ENCODE measurements around the gene RBMXL2. TPM values are rescaled to one million over a fixed set of nuclear protein-coding genes. Genes with fewer than 3 reads are reported as not detected.
A peak's percentile ranks its signal among the peaks of the same experiment; 100 is the strongest.

Gene RBMXL2
- not detected in 2 replicates for total RNA-seq

DNA sequence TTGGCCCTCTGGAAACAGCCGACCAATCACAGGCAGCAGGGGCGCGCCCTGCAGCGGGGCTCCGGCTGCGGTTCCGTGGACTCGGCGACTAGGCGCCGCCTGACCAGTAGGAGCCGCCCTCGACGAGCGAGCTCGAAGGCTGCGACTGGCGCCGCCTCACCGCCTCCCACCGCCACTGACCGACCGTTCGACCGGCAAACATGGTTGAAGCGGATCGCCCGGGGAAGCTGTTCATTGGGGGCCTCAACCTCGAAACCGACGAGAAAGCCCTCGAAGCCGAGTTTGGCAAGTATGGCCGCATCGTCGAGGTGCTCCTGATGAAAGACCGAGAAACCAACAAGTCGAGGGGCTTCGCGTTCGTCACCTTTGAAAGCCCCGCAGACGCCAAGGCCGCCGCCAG lies at the start of gene RBMXL2:
RBMXL2 (plus strand) TSS at position 78 of the 400 bp plus-strand sequence; CDS start at position 201, 123 bp downstream.
- DNase-seq (ENCODE audit: low read depth in 2 of 2), result no peak

DNA sequence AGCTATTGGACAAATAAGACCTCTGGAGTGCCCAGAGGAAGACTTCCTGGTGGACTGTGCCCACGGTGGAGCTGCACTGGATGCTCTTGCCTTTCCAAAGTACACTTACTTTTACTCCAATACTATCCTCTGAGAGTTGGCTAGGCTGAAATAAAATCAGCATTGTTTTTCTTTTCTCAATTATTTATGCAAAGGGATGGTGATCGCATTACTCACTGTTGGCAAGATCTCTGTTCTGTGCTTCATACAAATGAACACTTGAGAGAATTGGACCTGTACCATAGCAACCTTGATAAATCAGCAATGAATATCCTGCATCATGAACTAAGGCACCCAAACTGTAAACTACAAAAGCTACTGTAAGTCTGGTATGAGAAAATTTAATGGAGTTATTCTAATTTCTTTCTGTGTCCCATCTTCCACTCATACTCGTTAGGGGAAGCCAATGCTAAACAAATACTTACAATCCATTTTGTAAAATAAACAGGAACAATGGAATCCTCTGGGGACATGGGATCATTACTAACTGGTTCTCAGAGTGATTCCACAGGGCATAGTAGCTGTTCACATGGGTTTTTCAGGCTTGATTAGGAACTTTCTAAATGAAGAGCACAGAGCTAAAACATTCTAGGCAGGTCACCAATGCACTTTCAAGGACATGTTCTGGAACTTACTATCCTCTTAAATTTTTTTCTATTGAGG lies 42.2 kb upstream of the RBMXL2 start:
- DNase-seq (ENCODE audit: low read depth in 2 of 2), result no peak

- DNase-seq (ENCODE audit: low read depth in 2 of 2), result no peak
Observed at GRCh38 chr11:7050191-7050590, 38.6 kb upstream of the RBMXL2 start.

DNA sequence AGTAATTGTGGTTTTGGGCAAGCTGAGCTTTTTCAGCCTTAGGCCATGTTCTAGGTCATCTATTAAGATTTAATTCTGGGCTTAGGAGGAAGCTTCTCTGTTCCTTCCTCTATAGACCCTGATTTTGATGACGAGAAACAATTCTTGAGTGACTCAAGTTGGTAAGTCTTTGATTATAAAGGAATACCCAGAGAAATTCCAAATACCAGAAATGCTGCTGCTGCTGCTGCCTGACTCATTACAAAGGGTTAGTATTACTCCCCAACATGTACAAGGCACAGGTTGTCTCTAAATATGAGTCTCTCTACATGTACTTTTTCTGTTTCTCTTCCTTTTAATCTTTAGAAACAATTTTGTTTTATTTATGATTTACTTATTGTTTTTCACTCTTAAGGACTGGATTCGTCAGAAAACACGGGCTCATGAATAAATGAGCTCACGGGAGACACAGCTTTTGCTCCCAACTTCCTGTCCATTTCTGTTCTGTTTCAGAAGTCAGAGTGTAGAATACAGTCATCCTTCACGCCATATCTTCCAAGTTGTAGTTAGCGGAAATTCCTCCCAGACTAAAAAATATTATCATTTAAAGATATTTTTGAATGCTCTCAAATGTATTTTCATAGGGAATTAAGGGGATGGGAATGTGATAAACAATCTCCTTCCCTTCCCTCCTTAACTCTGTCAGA lies 31.8 kb upstream of the RBMXL2 start:
- DNase-seq (ENCODE audit: low read depth in 2 of 2), result no peak

- peak in 1 of 2 donors; percentile 15 for DNase-seq (ENCODE audit: low read depth in 2 of 2)
Observed at GRCh38 chr11:7057641-7058040, 31.2 kb upstream of the RBMXL2 start.

DNA sequence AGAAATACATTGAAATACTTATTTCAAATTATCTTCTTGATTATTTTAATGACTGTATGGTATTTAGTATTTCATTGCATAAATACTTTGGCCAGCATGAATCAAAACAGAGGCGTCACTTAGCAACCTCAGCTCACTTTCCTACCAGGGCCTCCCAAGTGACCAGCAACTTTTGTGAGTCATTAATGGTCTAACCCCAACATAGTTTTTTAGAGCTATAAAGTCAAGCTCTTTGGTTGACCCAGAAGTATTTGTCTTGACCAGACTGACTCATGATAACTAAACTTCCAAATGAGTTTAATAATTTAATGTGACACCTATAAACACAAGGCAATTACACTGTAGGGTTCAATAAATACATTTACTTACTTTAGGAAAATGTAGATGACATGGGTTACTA lies 27.9 kb upstream of the RBMXL2 start:
- peak in 1 of 2 donors; percentile 11 for DNase-seq (ENCODE audit: low read depth in 2 of 2)

DNA sequence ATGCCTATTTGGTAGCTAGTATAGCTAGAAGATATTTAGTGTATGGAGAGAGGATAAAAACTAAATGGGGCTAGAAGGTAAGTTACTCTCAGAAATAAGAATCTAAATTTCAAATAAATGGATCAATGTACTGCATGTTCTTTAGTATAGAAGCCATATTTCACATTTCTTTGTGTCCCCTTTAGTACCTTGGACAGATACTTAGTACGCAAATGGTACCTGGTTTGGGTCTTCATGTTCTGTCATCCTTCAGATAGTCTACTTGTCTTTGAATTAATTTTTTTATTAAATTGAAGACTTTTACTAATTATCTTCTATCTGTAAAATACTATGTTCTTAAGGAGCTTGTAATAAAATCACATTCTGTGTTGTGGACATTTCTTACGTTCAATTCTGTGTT lies 26.3 kb upstream of the RBMXL2 start:
- DNase-seq (ENCODE audit: low read depth in 2 of 2), result no peak

GRCh38 chr11:7072401-7073028 lies 16.3 kb upstream of the RBMXL2 start:
- no peak for DNase-seq (ENCODE audit: low read depth in 2 of 2)

DNA sequence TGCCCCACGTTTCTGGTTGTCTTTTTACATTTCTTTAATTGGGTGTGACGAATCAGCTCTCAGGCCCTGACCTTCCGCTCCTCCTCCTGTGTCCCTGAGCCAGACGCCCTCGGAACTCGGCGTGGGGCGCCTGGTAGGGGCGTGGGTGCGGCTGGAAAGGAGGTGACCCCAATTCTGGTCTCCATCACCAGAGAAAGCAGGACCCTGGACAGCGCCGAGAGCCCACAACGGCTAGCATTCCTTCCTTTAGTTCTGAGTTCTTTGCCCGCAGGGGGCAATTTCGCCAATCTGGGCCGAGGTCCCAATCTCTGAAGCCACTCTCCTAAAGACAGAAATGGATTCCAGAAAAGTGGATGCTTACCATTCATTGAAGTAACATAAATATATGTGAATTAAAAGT lies 11.7 kb upstream of the RBMXL2 start:
- DNase-seq (ENCODE audit: low read depth in 2 of 2), result no peak

DNA sequence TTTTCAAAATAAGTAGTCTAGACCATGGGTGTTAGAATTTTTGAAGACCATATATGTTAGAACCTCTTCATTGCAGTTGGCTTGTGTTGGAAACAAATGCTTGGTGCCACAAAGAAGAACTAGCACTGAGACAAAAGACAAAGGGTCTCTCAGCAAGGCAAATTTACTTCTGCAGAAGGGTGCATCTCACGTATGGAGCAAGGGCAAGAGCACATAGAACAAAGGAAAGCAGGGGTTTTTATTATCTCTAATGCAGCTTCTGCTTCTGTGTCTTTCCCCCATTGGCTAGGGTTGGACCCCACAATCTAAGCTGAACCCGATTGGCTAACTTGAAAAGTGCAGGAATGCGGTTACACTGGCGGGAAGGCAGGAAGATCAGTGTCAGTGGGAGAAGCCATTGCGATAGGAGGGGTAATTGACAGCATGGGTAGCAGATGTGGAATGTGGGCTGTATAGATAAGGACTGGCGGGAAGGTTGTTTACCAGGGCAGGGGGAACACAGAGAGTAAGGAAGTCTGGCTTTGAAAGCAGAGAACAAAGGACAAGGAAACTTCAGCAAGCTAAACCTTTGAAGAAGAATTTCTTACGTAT lies 9.2 kb upstream of the RBMXL2 start:
- no peak for DNase-seq (ENCODE audit: low read depth in 2 of 2)

- no peak for DNase-seq (ENCODE audit: low read depth in 2 of 2)
Observed at GRCh38 chr11:7080900-7081299, 7.9 kb upstream of the RBMXL2 start.

GRCh38 chr11:7081441-7081840 lies 7.4 kb upstream of the RBMXL2 start:
- no peak for DNase-seq (ENCODE audit: low read depth in 2 of 2)

GRCh38 chr11:7089328-7090251 lies 792 bp downstream of the RBMXL2 start:
- DNase-seq (ENCODE audit: low read depth in 2 of 2), result no peak

GRCh38 chr11:7098235-7098832 lies 9.5 kb downstream of the RBMXL2 start:
- peak; percentile 29 to 59 for DNase-seq (ENCODE audit: low read depth in 2 of 2)

DNA sequence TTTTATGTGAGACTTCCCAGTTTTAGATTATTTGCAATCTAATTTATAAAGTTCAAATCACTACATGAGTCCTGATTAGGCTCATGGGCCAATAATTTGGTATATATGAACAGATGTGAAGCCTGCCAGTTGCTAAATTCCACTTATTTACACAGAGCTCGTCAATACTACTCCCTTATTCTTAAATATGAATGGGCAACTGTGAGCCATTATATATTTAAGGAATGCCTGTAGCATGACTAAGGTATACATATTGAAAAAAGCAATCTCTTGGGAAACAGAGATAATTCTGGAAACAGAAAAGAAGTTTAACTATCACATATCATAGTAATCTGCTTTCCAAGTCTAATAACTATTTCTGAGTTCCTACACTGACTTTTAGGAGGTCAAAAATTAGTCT lies 27.0 kb downstream of the RBMXL2 start:
- no peak for DNase-seq (ENCODE audit: low read depth in 2 of 2)

DNA sequence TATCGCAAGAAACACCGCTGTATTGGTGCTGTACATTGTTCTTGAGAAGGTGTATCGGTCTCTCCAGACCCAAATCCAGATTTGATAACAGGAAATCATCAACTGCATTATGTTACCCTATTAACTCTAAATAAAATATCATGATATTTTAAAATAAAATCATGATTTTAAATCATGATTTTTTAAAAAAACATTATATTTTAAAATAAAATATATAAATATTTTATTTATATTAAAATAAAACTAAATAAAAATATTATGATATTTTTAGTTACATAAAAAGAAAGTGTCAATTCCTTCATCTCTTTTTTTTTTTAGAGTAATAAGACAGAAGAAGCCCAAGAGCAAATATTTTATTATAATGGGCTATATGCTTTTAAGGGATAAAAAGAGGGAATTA lies 27.6 kb downstream of the RBMXL2 start:
- no peak for DNase-seq (ENCODE audit: low read depth in 2 of 2)

DNA sequence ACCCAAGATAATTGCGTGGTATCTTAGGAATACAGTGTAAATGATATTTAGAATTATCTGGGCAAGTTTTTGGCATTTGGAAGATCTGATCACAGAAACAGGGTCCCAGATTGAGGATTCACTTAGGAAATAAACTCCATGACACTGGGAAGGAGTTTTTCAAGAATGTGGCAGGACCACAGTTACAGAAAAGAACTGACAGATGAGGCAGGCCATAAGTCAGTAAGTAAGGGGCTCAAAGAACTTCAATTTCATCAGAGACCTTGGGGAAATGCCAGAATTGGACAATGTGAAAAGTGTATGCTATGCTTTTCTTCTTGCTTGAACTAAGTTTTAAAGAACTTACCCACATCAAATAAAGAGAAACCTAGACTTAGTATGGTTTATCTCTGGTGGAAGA lies 49.3 kb downstream of the RBMXL2 start:
- no peak for DNase-seq (ENCODE audit: low read depth in 2 of 2)
